Peyer's patch (tissue), 4 donors: ENCODE results near the gene HLCS.

ENCODE experiments used
- CTCF ChIP-seq, 6 experiments: fragments of 450-650 bp in 4 of 6; fragments of 200-600 bp in 2 of 6; sonication (generic) in 1 of 6; IDR thresholded peaks; one replicate each; pipeline ENCODE4 v1.5.1; 2017 to 2019; ENCODE audit warnings: antibody characterized with exemption in 6 of 6, mild to moderate bottlenecking in 3 of 6, moderate library complexity in 1 of 6
- POLR2A ChIP-seq, 2 donors: fragments of 450-650 bp; IDR thresholded peaks; one replicate each; pipeline ENCODE4 v1.5.1; 2017; ENCODE audit warnings: antibody characterized with exemption in 2 of 2, mild to moderate bottlenecking in 2 of 2, moderate library complexity in 2 of 2

- TF ChIP-seq POLR2A (IDR thresholded peaks at IDR 0.05) (no peak), CTCF (IDR thresholded peaks at IDR 0.05) (peak in 1 of 6 experiments; percentile 8)
These were observed 33.9 kb upstream of the HLCS start for GRCh38 chr21:37000381-37000780.
